ENCODE results near the gene PFKFB3. TPM values are rescaled to one million over a fixed set of nuclear protein-coding genes. Genes with fewer than 3 reads are reported as not detected.

The PFKFB3 gene
- total and polyA plus RNA-seq, 9 of the 15 experiments (the other 6 are each of a cell fraction or from before 2014, with no cell fraction given), result 0.46 to 21.6 (median 7.8) TPM

DNA sequence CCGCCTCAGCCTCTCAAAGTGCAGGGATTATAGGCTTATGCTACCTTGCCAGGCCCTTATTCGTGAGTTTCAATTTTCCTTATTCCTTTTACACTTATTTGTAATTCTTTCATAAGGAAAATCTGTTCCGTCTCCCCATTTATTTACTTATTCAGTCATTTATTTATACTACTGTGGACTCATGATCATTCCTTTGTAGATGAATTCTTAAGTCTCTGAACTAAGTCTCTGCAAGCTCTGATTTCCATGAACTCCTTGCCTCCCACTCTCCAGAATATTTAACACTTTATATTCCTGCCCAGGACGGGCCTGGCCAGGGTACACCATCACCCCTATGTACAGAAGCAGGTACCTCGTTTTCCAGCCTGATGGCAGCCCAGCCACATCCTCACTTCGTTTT lies 39.4 kb downstream of the PFKFB3 start:
- H3K4me3 ChIP-seq, result no peak overlapping the region
- H3K4me2 ChIP-seq (ENCODE audit: insufficient read depth, low read length), result no peak overlapping the region
- POLR2A ChIA-PET, result interaction anchor here (0.6 kb wide), 1 partner anchor 28 kb away, joined by 3 read pairs; no protein-coding TSS in a partner anchor
- no peak overlapping the region for H3K27ac ChIP-seq (ENCODE audit: extremely low read depth, low read depth, low read length)
- no peaks in the 10 kb centered on the region for H3K79me2 ChIP-seq (ENCODE audit: control insufficient read depth, insufficient read depth, low read length)
- CTCF ChIA-PET (ENCODE audit: low intra/inter-chr PET ratio), result no interaction called here
- no peaks in the 10 kb centered on the region for H3K27me3 ChIP-seq (ENCODE audit: control insufficient read depth in 2 of 2, insufficient read depth in 2 of 2, low read length in 2 of 2)
- in situ Hi-C loops (cut with MboI) (no loop called here), intact Hi-C loops (cut with micrococcal nuclease) (no loop called here)
- no peaks in the 10 kb centered on the region for H3K9me1 ChIP-seq (ENCODE audit: control insufficient read depth, insufficient read depth, low read length)
- WGBS (ENCODE audit: insufficient coverage, low coverage, missing lambda C conversion rate), result 38% methylated on average over 6 of the region's 6 CpGs
- FAIRE-seq (no peak), DNase-seq (ENCODE audit: extremely low read depth in 1 of 4, low spot score in 3 of 4) (no peak), ATAC-seq (no peak)
- no peak overlapping the region for H3K9ac ChIP-seq (ENCODE audit: insufficient read depth in 1 of 2, low read depth in 2 of 2, low read length in 2 of 2)
- H3K4me1 ChIP-seq (replicated peaks in 1 of 2; ENCODE audit: control insufficient read depth in 2 of 2, insufficient read depth in 2 of 2, low read length in 2 of 2), result peaks cover 0 to 5% of the 10 kb centered on the region in 2 experiments; a peak in 1 of 5 replicates
- H3K9me3 ChIP-seq (replicated peaks; ENCODE audit: control insufficient read depth, insufficient read depth, low read depth, low read length), result no peaks in the 10 kb centered on the region
- H3K36me3 ChIP-seq (ENCODE audit: control insufficient read depth, insufficient read depth, low read length), result no peaks in the 10 kb centered on the region
- no peaks in the 10 kb centered on the region for H4K20me1 ChIP-seq (replicated peaks; ENCODE audit: control insufficient read depth, insufficient read depth, low read length)
- no peak overlapping the region for H2AFZ ChIP-seq (ENCODE audit: low read depth, low read length)
- no TSS peak for BruUV-seq (replicated peaks)
- TF ChIP-seq JUNB (CRISPR knock-in tag; conservative IDR thresholded peaks at IDR 0.05), result no peak
- no peak for TF ChIP-seq ZBTB40 (IDR thresholded peaks at IDR 0.05)
- no peak for TF ChIP-seq ZBTB40 (CRISPR knock-in tag; IDR thresholded peaks at IDR 0.05)
- TF ChIP-seq EHMT2 (IDR thresholded peaks at IDR 0.05), result no peak
- TF ChIP-seq ZNF699 (CRISPR knock-in tag; IDR thresholded peaks at IDR 0.05; ENCODE audit: insufficient replicate concordance), result no peak
- no peak for TF ChIP-seq DACH1 (IDR thresholded peaks at IDR 0.05; ENCODE audit: partially characterized antibody)
- no peak for TF ChIP-seq CBFA2T3 (IDR thresholded peaks at IDR 0.05)
- TF ChIP-seq HNRNPLL (IDR thresholded peaks at IDR 0.05; ENCODE audit: low read depth, low read length, poor library complexity, severe bottlenecking), result no peak
- TF ChIP-seq ZNF324 (CRISPR knock-in tag; IDR thresholded peaks at IDR 0.05), result no peak
- TF ChIP-seq GMEB1 (CRISPR knock-in tag; IDR thresholded peaks at IDR 0.05), result no peak
- no peak for TF ChIP-seq SIX5 (IDR thresholded peaks at IDR 0.05; ENCODE audit: borderline replicate concordance in 1 of 2, insufficient read depth in 1 of 2, low read depth in 1 of 2, low read length in 2 of 2)
- TF ChIP-seq POLR2AphosphoS2 (IDR thresholded peaks at IDR 0.05; ENCODE audit: low read length), result no peak
